ENCODE measurements around the gene CD74. TPM values are rescaled to one million over a fixed set of nuclear protein-coding genes. Genes with fewer than 3 reads are reported as not detected.

Gene CD74
- total and polyA plus RNA-seq, 2 of the 13 experiments (the other 11 are each of a cell fraction or from before 2014, with no cell fraction given) = 34.1 to 84.4 TPM

DNA sequence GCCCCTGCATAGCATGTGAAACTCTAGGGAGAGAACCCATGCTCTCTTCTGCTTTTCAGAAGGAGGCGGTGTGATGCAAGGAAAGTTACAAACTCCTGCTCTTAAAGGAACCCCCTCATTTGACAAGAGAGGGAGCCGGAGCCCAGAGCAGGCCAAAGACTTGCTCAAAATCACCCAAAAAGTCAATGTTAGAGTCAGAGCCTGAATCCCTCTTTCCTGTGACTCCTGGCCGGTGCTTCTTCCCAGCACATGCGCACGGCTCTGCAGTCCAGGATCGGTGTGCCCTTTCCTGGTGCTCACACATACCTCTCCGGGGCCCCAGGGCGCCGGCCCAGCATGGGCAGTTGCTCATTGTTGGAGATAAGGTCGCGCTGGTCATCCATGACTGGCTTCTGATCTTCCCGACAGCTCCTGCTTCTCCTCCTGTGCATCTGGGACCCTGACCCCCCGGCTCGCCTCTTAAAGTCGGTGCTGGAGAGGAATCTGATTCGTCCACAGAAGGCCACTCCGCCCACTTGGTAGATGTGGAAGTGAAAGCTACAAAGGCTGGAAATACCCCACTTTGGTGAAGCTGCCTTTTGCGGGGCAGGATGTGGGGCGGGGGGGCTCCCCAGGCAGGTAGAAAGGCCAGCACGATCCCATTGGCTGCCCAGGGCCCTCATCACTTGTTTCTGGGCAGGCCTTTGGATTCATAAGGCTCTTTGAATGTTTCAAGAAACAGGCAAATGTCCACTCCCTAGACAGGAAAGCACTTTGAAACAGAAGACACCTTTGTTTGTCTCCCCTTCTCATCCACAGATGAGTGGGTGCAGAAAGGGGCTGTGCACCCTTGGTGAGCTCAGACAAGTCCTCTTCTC, at the start of gene CD74 (continued):
- TF ChIP-seq, protein P1, sequence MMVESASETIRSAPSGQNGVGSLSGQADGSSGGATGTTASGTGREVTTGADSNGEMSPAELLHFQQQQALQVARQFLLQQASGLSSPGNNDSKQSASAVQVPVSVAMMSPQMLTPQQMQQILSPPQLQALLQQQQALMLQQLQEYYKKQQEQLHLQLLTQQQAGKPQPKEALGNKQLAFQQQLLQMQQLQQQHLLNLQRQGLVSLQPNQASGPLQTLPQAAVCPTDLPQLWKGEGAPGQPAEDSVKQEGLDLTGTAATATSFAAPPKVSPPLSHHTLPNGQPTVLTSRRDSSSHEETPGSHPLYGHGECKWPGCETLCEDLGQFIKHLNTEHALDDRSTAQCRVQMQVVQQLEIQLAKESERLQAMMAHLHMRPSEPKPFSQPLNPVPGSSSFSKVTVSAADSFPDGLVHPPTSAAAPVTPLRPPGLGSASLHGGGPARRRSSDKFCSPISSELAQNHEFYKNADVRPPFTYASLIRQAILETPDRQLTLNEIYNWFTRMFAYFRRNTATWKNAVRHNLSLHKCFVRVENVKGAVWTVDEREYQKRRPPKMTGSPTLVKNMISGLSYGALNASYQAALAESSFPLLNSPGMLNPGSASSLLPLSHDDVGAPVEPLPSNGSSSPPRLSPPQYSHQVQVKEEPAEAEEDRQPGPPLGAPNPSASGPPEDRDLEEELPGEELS (CRISPR knock-in tag; IDR thresholded peaks at IDR 0.05) = no peak
- TF ChIP-seq ZNF605 (CRISPR knock-in tag; IDR thresholded peaks at IDR 0.05) (peak; percentile 43; the same call in 1 of the 2 replicates), ZNF672 (CRISPR knock-in tag; IDR thresholded peaks at IDR 0.05) (no peak), HNRNPLL (IDR thresholded peaks at IDR 0.05; ENCODE audit: low read depth, low read length, poor library complexity, severe bottlenecking) (peak; percentile 51), HOXA7 (CRISPR knock-in tag; IDR thresholded peaks at IDR 0.05) (no peak), SRSF9 (IDR thresholded peaks at IDR 0.05; ENCODE audit: borderline replicate concordance, insufficient read depth, low read depth, low read length, poor library complexity, severe bottlenecking) (no peak), GZF1 (CRISPR knock-in tag; IDR thresholded peaks at IDR 0.05) (peak; percentile 77; the same call in 1 of the 2 replicates), GTF3A (CRISPR knock-in tag; conservative IDR thresholded peaks at IDR 0.05) (no peak), ZC3H4 (CRISPR knock-in tag; IDR thresholded peaks at IDR 0.05; ENCODE audit: borderline replicate concordance) (no peak), CREB1 (IDR thresholded peaks at IDR 0.05) (peak; percentile 89), CREB1 (CRISPR knock-in tag; IDR thresholded peaks at IDR 0.05) (peak; percentile 98), HHEX (CRISPR knock-in tag; IDR thresholded peaks at IDR 0.05) (0 out of 2 replicates have a peak, but pooled peaks have one; percentile 27), ATF7-NPFF (CRISPR knock-in tag; IDR thresholded peaks at IDR 0.05; ENCODE audit: low read depth) (no peak), CREM (IDR thresholded peaks at IDR 0.05) (peak; percentile 91), CREM (CRISPR knock-in tag; IDR thresholded peaks at IDR 0.05) (no peak), MBNL3 (CRISPR knock-in tag; conservative IDR thresholded peaks at IDR 0.05) (no peak), ZNF121 (CRISPR knock-in tag; IDR thresholded peaks at IDR 0.05) (peak; percentile 7; the same call in 1 of the 2 replicates), ZNF788 (CRISPR knock-in tag; IDR thresholded peaks at IDR 0.05; ENCODE audit: borderline replicate concordance) (no peak; the same call in 1 of the 2 replicates), MTA1 (CRISPR knock-in tag; IDR thresholded peaks at IDR 0.05; ENCODE audit: borderline replicate concordance) (peak; percentile 43; the same call in 1 of the 2 replicates), RARA (CRISPR knock-in tag; IDR thresholded peaks at IDR 0.05) (no peak), ZNF33A (CRISPR knock-in tag; IDR thresholded peaks at IDR 0.05; ENCODE audit: borderline replicate concordance) (no peak)
- TF ChIP-seq, protein P2, sequence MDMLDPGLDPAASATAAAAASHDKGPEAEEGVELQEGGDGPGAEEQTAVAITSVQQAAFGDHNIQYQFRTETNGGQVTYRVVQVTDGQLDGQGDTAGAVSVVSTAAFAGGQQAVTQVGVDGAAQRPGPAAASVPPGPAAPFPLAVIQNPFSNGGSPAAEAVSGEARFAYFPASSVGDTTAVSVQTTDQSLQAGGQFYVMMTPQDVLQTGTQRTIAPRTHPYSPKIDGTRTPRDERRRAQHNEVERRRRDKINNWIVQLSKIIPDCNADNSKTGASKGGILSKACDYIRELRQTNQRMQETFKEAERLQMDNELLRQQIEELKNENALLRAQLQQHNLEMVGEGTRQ (IDR thresholded peaks at IDR 0.05; ENCODE audit: low read depth, low read length) = no peak
- TF ChIP-seq, protein P2 (CRISPR knock-in tag; IDR thresholded peaks at IDR 0.05; ENCODE audit: borderline replicate concordance) = no peak
- TF ChIP-seq, protein P3, sequence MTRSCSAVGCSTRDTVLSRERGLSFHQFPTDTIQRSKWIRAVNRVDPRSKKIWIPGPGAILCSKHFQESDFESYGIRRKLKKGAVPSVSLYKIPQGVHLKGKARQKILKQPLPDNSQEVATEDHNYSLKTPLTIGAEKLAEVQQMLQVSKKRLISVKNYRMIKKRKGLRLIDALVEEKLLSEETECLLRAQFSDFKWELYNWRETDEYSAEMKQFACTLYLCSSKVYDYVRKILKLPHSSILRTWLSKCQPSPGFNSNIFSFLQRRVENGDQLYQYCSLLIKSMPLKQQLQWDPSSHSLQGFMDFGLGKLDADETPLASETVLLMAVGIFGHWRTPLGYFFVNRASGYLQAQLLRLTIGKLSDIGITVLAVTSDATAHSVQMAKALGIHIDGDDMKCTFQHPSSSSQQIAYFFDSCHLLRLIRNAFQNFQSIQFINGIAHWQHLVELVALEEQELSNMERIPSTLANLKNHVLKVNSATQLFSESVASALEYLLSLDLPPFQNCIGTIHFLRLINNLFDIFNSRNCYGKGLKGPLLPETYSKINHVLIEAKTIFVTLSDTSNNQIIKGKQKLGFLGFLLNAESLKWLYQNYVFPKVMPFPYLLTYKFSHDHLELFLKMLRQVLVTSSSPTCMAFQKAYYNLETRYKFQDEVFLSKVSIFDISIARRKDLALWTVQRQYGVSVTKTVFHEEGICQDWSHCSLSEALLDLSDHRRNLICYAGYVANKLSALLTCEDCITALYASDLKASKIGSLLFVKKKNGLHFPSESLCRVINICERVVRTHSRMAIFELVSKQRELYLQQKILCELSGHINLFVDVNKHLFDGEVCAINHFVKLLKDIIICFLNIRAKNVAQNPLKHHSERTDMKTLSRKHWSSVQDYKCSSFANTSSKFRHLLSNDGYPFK (CRISPR knock-in tag; IDR thresholded peaks at IDR 0.05; ENCODE audit: borderline replicate concordance) = peak; percentile 42; the same call in 1 of the 2 replicates

All from HepG2 (cell line).